ENCODE results near the gene NRF1. TPM values are rescaled to one million over a fixed set of nuclear protein-coding genes. Genes with fewer than 3 reads are reported as not detected.
A peak's percentile ranks its signal among the peaks of the same experiment; 100 is the strongest.

NRF1 gene
- total RNA-seq, 1 donor from 2014 or later, result 16.7 TPM

DNA sequence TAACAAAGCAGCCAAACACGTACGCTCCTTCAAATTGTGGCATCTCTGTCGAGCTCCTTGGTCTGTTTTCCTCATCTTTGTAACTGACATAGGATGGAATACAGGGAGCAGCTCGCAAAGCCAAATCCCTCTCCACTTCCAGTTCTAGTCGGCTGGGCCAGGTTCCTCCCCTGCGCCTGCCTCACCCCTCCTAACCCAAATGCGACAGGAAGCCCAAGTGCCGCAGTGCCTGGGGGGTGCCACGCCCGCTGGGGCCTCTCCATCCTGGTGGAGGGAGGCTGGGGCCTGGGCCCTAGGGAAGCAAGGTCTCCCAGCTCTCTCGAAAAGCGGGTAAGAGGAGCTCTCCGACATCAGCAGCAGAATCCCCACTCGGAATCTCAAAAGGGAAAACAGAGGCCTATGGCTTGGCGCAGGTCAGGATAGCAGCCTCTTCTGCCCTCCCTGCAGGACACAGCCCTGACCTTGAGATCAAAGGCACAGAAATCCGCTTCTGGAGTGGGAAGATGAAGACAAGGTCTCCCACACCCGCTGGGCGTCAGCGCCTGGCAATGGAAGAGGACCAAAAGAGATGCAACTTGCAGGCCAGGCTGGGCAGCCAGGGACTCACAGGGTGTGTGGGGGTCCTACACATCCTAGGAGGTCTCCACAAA is 165.8 kb downstream of the NRF1 start:
- peaks cover 43% of the 10 kb centered on the region for H3K4me1 ChIP-seq
- H3K27me3 ChIP-seq (ENCODE audit: low read depth), result peaks cover 66% of the 10 kb centered on the region
- ATAC-seq (no peak), DNase-seq (no peak)
- H3K27ac ChIP-seq, result no peak overlapping the region
- no peaks in the 10 kb centered on the region for H3K36me3 ChIP-seq
- no peak overlapping the region for H3K4me3 ChIP-seq
- TF ChIP-seq, protein P1, sequence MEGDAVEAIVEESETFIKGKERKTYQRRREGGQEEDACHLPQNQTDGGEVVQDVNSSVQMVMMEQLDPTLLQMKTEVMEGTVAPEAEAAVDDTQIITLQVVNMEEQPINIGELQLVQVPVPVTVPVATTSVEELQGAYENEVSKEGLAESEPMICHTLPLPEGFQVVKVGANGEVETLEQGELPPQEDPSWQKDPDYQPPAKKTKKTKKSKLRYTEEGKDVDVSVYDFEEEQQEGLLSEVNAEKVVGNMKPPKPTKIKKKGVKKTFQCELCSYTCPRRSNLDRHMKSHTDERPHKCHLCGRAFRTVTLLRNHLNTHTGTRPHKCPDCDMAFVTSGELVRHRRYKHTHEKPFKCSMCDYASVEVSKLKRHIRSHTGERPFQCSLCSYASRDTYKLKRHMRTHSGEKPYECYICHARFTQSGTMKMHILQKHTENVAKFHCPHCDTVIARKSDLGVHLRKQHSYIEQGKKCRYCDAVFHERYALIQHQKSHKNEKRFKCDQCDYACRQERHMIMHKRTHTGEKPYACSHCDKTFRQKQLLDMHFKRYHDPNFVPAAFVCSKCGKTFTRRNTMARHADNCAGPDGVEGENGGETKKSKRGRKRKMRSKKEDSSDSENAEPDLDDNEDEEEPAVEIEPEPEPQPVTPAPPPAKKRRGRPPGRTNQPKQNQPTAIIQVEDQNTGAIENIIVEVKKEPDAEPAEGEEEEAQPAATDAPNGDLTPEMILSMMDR (IDR thresholded peaks at IDR 0.05), result no peak
- H3K9me3 ChIP-seq, result no peaks in the 10 kb centered on the region
- intact Hi-C loops (cut with DNase I), result no loop called here

DNA sequence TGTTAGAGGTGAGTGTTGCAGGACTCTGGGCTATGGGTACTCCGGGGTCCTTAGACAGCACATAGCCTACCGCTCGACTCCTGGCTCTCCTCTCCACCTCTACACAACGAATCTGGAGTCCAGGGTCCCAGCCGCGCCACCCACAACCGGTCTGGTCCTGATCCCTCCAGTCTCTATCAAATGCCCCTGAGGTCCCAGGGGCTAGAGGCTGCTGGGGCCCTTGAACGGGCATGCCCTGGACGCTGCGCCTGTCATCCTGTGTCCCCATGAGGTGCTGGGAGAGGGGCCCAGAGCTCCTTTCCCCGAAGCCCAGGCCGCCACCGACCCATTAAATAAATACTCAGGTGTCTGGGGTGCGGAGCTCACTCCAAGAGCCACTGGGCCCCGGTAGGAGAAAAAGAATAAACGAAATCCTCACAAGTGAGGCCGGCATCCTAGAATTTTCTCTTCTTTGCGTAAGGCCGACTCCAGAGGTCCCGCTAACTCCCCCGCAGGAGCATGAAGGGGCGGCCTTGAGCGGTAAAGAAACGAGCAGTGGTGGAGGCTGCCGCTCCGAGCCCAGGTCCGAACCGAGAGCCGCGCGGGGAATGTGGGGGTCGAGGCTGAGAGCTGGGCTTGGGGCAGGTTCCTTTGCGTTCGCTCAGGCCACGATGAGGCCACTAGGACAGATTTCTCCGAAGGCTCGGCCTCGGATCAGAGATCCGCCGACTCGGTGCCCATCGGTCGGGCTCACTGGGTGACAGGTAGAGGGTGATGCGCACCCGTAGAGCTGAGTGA is 166.7 kb downstream of the NRF1 start:
- Histone ChIP-seq H3K9me3 (no peaks in the 10 kb centered on the region), H3K4me3 (peak overlapping the region; percentile 58), H3K27me3 (ENCODE audit: low read depth) (peaks cover 74% of the 10 kb centered on the region), H3K27ac (no peak overlapping the region), H3K4me1 (peaks cover 51% of the 10 kb centered on the region), H3K36me3 (no peaks in the 10 kb centered on the region)
- no peak for ATAC-seq
- DNase-seq, result no peak
- TF ChIP-seq, protein P1 (IDR thresholded peaks at IDR 0.05), result no peak
- intact Hi-C loops (cut with DNase I), result no loop called here

DNA sequence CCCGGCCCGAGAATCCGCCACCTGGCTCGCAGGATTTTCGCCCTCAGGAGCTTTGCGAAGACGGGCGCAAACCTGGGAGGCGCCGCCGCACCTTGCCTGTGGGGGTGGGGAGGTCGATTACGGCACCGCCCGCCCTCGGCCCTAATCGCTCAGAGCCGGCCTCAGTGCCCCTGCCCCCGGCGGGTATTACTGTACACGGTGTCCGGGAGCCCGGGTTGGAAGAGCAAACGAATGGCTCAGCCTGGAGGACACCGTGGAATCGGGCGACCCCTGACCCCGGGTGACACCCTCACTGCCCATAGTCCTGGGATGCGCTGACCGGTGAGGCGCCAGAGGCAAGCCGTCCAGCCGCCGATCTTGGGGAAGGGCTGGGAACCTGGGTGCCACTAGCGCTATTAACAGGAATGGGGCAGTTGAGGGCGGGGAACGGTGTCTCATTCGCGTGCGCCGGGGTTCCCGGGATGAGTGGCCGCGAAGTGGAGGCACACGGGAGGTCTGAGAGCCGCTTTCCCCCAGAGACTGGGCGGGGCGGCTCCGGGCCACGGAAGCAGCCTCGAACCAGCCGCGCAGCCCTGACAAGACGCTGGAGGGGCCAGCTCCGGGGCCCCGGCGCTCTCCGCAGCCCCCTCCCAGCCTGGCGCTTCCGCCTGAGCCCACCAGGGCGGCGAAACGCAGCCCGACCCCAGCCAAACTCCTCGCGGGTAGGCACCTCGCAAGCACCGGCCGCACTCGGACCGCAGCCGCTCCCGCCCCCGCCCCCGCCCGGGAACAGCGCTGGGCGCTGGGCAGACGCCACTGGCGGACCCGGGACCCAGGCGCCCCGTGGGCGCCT is 167.5 kb downstream of the NRF1 start:
- ATAC-seq, result peak in 1 of 2 donors; percentile 8
- no peak overlapping the region for H3K27ac ChIP-seq
- DNase-seq, result no peak

DNA sequence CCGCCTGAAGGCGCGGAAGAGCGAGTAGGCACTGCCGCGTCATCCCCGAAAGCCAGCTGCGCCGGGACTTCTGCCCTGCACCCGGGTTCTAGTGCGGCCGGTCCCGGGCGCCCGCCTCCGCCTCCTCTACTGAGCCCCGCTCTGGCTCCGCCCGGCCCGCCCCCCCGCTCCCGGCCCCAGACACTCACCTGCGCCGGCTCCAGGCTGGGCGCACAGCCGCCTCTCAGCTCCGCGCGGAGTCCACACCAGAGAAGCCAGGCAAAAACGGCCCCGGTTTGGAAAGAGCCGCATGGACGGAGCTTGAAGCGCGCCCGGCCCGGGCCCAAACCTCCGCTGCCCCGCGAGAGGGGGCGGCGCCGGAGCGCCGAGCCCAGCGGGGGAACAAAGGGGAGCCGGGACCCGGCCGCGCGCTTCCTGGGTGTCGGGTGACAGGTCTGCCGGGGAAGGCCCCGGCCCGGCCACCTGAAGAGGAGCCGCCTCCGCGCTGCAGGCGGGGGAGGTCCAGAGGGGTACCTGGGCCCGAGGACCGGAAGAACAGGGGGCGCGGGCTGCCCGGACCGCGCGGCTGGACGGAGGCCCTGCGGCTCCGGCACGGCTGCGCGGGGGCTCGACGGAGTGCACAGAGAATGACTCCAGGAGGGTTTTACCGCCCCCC is 168.2 kb downstream of the NRF1 start:
- no peaks in the 10 kb centered on the region for H3K36me3 ChIP-seq
- TF ChIP-seq, protein P1 (IDR thresholded peaks at IDR 0.05), result no peak
- intact Hi-C loops (cut with DNase I), result no loop called here
- peaks cover 90% of the 10 kb centered on the region for H3K27me3 ChIP-seq (ENCODE audit: low read depth)
- peak overlapping the region; percentile 58 for H3K4me3 ChIP-seq
- peak overlapping the region; percentile 64 for H3K27ac ChIP-seq
- peaks cover 62% of the 10 kb centered on the region for H3K4me1 ChIP-seq
- H3K9me3 ChIP-seq, result no peaks in the 10 kb centered on the region
- DNase-seq, result peak; percentile 85
- ATAC-seq, result peak; percentile 81 to 84

More for the DNA sequence above, 167.5 kb downstream of the NRF1 start:
- Histone ChIP-seq H3K4me1 (peaks cover 55% of the 10 kb centered on the region), H3K9me3 (no peaks in the 10 kb centered on the region), H3K36me3 (no peaks in the 10 kb centered on the region), H3K4me3 (peak overlapping the region; percentile 58), H3K27me3 (ENCODE audit: low read depth) (peaks cover 82% of the 10 kb centered on the region)
- intact Hi-C loops (cut with DNase I), result no loop called here
- TF ChIP-seq, protein P1 (IDR thresholded peaks at IDR 0.05), result no peak
